WTC11 (cell line): ENCODE measurements around the gene PHB1.

ENCODE experiments used
- ATF2 ChIP-seq: sonication (generic); formaldehyde crosslinking; IDR thresholded peaks from 2 replicates; pipeline ENCODE4 v1.8.1; 2022; ENCODE audit warnings: low read depth, missing genetic modification reagents, borderline replicate concordance
- ATF3 ChIP-seq: sonication (generic); formaldehyde crosslinking; conservative IDR thresholded peaks from 2 replicates; pipeline ENCODE4 v1.8.1; 2022; ENCODE audit warnings: mild to moderate bottlenecking, missing genetic modification reagents
- CTCF ChIP-seq: fragments of 200-600 bp; IDR thresholded peaks from 2 replicates; pipeline ENCODE4 v1.8.0; 2022; ENCODE audit warnings: antibody characterized with exemption
- FOXJ3 ChIP-seq: sonication (generic); formaldehyde crosslinking; IDR thresholded peaks from 2 replicates; pipeline ENCODE4 v1.9.0; 2021; ENCODE audit warnings: missing genetic modification reagents, mild to moderate bottlenecking, borderline replicate concordance
- KAT7 ChIP-seq: sonication (generic); formaldehyde crosslinking; IDR thresholded peaks from 2 replicates; pipeline ENCODE4 v1.8.1; 2023; ENCODE audit warnings: missing genetic modification reagents, mild to moderate bottlenecking, borderline replicate concordance
- MAX ChIP-seq: sonication (generic); formaldehyde crosslinking; IDR thresholded peaks from 2 replicates; pipeline ENCODE4 v1.8.0; 2022; ENCODE audit warnings: mild to moderate bottlenecking, missing genetic modification reagents
- PRDM15 ChIP-seq: sonication (generic); formaldehyde crosslinking; IDR thresholded peaks from 2 replicates; pipeline ENCODE4 v1.8.0; 2022; ENCODE audit warnings: missing genetic modification reagents
- SMAD4 ChIP-seq: sonication (generic); formaldehyde crosslinking; IDR thresholded peaks from 2 replicates; pipeline ENCODE4 v1.8.0; 2022; ENCODE audit warnings: mild to moderate bottlenecking, missing genetic modification reagents
- TEAD1 ChIP-seq: sonication (generic); formaldehyde crosslinking; IDR thresholded peaks from 2 replicates; pipeline ENCODE4 v1.8.0; 2022; ENCODE audit warnings: mild to moderate bottlenecking, missing genetic modification reagents
- USF1 ChIP-seq: sonication (generic); formaldehyde crosslinking; IDR thresholded peaks from 2 replicates; pipeline ENCODE4 v1.8.0; 2022; ENCODE audit warnings: mild to moderate bottlenecking, missing genetic modification reagents
- ZBTB21 ChIP-seq: sonication (generic); formaldehyde crosslinking; IDR thresholded peaks from 2 replicates; pipeline ENCODE4 v1.8.1; 2023; ENCODE audit warnings: mild to moderate bottlenecking, missing genetic modification reagents, borderline replicate concordance
- ZNF121 ChIP-seq: sonication (generic); formaldehyde crosslinking; IDR thresholded peaks from 2 replicates; pipeline ENCODE4 v1.8.0; 2023; ENCODE audit warnings: missing genetic modification reagents
- ZNF281 ChIP-seq: sonication (generic); formaldehyde crosslinking; IDR thresholded peaks from 2 replicates; pipeline ENCODE4 v1.8.0; 2023; ENCODE audit warnings: mild to moderate bottlenecking, missing genetic modification reagents

GRCh38 chr17:49363251-49363650 is 51.4 kb downstream of the PHB1 start:
- TF ChIP-seq TEAD1 (CRISPR knock-in tag) (no peak), CTCF (no peak), PRDM15 (CRISPR knock-in tag) (no peak), SMAD4 (CRISPR knock-in tag) (no peak), ATF3 (CRISPR knock-in tag) (no peak), ZNF121 (CRISPR knock-in tag) (no peak), MAX (no peak), FOXJ3 (no peak), ZBTB21 (CRISPR knock-in tag) (no peak), USF1 (CRISPR knock-in tag) (no peak), KAT7 (no peak), ZNF281 (no peak), ATF2 (no peak)
